HAP-1 (cell line): ENCODE data around the gene DGKH.

Experiments
- DNase-seq, 2 experiments: peaks; one replicate each; pipeline ENCODE4 v3.0.0-alpha.2; 2016 to 2020; ENCODE audit warnings: low spot score in 2 of 2
- H3K27me3 ChIP-seq: fragments of 250-450 bp; sonication (Bioruptor Pico); 2 replicates; pipeline ENCODE4 v1.5.1; 2020; ENCODE audit warnings: low read depth, mild to moderate bottlenecking, moderate library complexity
- H3K36me3 ChIP-seq: fragments of 250-450 bp; sonication (Bioruptor Pico); replicated peaks from 2 replicates; pipeline ENCODE4 v1.5.1; 2020; ENCODE audit warnings: mild to moderate bottlenecking
- H3K4me1 ChIP-seq: fragments of 250-450 bp; sonication (Bioruptor Pico); 2 replicates; pipeline ENCODE4 v1.5.1; 2020; ENCODE audit warnings: mild to moderate bottlenecking
- H3K4me3 ChIP-seq: fragments of 250-450 bp; sonication (Bioruptor Pico); 2 replicates; pipeline ENCODE4 v1.5.1; 2020; ENCODE audit warnings: mild to moderate bottlenecking, moderate library complexity
- H3K9me3 ChIP-seq: fragments of 250-450 bp; sonication (Bioruptor Pico); 2 replicates; pipeline ENCODE4 v1.5.1; 2020; ENCODE audit warnings: mild to moderate bottlenecking, moderate library complexity
- in situ Hi-C: fragments of 300-500 bp; cut with MboI; formaldehyde crosslinking; loops from 3 replicates; pipeline ENCODE4 v1.14.3; 2020; ENCODE audit warnings: low sequenced_read_pairs, inconsistent platforms, mixed read lengths

DGKH gene

DNA sequence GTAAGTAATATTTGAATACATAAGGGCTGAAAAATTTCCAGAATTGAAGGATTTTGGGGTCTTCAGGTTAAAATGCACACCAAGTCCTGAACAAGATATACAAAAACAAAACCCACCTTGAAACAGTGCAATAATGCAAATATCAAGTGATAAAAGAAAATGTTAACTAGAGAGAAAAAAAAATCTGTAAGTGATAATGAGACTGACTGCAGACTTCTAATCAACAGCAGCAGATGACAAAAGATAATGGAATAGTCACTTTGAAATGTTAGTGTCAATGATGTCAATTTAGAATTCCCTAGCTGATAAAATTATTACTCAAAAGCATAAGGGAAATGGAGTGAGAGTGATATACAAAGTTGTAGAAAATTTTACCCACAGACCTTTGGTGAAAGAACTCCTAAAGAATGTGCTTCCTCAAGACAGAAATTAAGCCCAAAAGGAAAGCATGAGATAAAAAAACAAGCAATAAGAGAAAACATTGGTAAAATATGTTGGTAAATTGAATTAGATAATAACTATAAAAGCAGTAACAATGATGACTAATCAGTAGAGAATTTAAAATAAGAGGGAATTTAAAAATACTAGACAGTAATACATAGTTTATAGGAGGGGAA, 12.4 kb upstream of the DGKH start:
- Histone ChIP-seq H3K36me3 (no peaks in the 10 kb centered on the region), H3K27me3 (no peaks in the 10 kb centered on the region), H3K9me3 (no peaks in the 10 kb centered on the region), H3K4me3 (no peak overlapping the region), H3K4me1 (peaks cover 3% of the 10 kb centered on the region; the same call in 1 of the 2 replicates)
- in situ Hi-C loops, result no loop called here
- no peak for DNase-seq

DNA sequence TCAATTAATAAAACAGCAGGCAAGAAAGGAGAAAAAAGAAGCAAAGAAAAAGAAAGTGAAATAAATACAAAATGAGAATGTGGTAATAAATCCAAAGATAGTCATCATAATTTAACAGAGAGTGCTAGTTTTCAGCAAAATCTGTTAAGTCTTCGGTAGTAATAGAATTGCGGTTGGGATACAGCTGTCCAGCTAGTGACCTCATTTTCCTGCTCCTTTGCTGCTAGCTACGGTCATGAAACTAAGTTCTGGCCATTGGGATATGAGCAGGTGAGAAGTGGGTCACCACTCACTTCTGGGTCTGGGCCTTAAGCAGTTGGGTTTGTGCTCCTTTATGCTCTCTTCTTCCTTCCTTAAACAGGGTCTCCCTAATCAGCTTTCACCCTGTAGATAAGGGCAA, 11.7 kb upstream of the DGKH start:
- Histone ChIP-seq H3K9me3 (no peaks in the 10 kb centered on the region), H3K27me3 (no peaks in the 10 kb centered on the region), H3K4me1 (peaks cover 3% of the 10 kb centered on the region; the same call in 1 of the 2 replicates), H3K36me3 (no peaks in the 10 kb centered on the region), H3K4me3 (no peak overlapping the region)
- in situ Hi-C loops, result no loop called here
- DNase-seq, result no peak

DNA sequence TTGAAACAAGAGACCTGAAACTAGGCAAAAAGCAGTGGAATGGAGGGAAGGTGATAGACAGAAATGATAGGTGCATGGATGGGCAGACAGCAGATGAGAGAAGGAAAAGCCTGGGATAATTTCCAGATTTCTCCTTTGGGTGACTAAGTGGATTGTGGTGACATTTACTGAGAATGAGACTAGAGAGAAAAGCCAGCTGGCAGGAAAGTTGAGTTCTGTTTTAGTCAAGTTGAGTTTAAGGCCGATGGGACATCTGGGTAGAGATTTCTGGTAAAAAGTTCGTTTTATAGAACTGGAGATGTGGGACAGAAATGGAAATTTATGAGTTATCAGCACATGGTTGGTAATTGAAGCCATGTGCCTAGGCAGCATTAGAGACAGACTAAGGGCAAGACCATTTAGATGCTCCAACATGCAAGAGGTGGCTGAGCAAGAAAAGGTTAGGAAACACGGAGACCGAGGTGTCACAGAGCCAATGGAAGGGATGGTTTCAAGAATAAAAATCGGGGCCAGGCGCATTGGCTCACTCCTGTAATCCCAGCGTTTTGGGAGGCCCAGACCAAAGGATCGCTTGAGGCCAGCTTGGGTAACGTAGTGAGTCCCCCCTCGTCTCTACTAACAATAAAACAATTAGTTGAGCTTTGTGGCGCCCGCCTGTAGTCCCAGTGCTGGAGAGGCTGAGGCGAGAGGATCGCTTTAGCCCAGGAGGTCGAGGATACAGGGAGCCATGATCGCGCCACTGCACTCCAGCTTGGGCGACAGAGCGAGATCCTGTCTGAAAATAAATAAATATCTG, 9.6 kb upstream of the DGKH start:
- no peak for DNase-seq
- in situ Hi-C loops, result no loop called here
- Histone ChIP-seq H3K27me3 (no peaks in the 10 kb centered on the region), H3K9me3 (no peaks in the 10 kb centered on the region), H3K36me3 (no peaks in the 10 kb centered on the region), H3K4me1 (peaks cover 20% of the 10 kb centered on the region), H3K4me3 (no peak overlapping the region)

DNA sequence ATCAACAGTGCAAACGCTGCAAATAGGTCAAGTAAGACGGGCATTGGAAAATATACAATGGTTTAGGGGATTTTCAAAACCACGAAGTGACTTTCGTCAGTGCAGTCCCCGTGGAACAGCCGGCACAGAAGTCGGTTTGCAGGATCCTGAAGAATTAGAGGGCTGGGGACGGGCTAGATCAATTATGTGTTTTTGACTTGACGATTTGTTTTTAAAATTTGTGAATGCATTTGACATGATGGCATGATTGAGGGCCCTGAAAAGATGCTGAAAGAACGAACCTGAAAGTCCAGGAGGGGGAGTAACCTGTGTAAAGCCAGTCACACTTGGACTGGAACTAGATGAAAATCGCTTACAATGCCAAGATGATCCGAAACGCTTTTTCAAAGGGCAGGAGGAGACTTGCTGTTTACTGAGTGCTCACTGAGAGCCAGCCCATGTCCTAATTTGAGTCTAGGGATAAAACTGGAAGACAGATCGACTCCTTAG, 8.9 kb upstream of the DGKH start:
- no peaks in the 10 kb centered on the region for H3K27me3 ChIP-seq
- no peak for DNase-seq
- H3K4me1 ChIP-seq, result peaks cover 21% of the 10 kb centered on the region
- in situ Hi-C loops, result no loop called here
- no peaks in the 10 kb centered on the region for H3K36me3 ChIP-seq
- H3K4me3 ChIP-seq, result peak overlapping the region; percentile 65
- no peaks in the 10 kb centered on the region for H3K9me3 ChIP-seq

DNA sequence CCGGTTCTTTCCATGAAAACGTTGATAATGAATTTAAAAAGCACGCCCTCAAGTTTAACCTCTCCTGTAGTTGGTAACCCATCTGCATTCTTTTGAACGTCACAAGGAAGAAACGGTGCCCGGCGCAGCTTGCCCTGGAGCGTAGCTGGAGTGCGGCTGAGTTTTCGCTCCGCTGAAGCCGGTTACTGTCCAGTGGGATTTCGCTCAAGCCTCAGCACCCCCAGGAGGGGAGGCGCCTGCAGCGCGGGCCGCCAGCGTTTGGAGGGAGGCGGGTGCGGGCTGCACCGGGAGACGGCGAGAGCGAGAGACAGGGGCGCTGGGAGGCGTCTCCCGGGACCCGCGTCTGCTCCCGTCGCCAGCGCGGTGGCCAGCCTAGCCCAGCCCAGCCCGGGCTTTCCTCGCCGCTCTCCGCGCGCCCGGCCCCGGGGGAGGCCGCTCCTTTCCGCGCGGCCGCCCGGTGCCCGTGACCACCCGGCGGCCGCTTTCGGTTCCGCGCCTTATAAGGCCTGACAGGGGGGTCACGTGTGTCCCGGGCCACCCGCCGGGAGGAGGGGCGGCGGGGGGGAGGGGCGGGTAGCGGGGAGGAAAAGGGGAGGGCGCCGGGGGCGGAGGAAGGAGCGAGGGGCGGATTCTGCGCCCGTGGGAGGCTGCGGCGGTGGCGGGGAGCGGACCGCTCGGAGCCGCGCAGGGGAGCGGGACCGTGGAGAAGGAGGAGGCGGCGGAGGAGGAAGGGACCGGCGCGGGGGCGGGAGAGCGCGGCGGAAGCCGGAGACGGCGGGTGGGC, 8.3 kb upstream of the DGKH start:
- H3K4me1 ChIP-seq, result peaks cover 21% of the 10 kb centered on the region
- peak; percentile 74 to 95 for DNase-seq
- no peaks in the 10 kb centered on the region for H3K27me3 ChIP-seq
- no peaks in the 10 kb centered on the region for H3K36me3 ChIP-seq
- peak overlapping the region; percentile 65 for H3K4me3 ChIP-seq
- in situ Hi-C loops, result no loop called here
- no peaks in the 10 kb centered on the region for H3K9me3 ChIP-seq

DNA sequence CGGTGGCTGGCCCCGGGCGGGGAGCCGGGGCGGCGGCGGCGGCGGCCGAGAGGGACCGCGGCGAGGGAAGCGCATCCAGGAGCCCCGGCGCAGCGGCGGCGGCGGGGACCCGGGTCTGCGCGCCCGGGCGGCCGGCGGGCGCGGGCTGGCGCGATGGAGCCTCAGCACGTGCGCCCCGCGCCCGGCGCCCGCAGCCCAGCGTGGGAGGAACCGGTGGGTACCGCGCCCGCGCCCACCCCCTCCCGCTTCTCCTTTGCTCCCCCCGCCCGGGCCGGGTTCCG, 7.8 kb upstream of the DGKH start:
- DNase-seq, result no peak
- peaks cover 24% of the 10 kb centered on the region for H3K4me1 ChIP-seq
- H3K36me3 ChIP-seq, result no peaks in the 10 kb centered on the region
- no peaks in the 10 kb centered on the region for H3K9me3 ChIP-seq
- H3K27me3 ChIP-seq, result no peaks in the 10 kb centered on the region
- H3K4me3 ChIP-seq, result peak overlapping the region; percentile 65
- in situ Hi-C loops, result no loop called here

DNA sequence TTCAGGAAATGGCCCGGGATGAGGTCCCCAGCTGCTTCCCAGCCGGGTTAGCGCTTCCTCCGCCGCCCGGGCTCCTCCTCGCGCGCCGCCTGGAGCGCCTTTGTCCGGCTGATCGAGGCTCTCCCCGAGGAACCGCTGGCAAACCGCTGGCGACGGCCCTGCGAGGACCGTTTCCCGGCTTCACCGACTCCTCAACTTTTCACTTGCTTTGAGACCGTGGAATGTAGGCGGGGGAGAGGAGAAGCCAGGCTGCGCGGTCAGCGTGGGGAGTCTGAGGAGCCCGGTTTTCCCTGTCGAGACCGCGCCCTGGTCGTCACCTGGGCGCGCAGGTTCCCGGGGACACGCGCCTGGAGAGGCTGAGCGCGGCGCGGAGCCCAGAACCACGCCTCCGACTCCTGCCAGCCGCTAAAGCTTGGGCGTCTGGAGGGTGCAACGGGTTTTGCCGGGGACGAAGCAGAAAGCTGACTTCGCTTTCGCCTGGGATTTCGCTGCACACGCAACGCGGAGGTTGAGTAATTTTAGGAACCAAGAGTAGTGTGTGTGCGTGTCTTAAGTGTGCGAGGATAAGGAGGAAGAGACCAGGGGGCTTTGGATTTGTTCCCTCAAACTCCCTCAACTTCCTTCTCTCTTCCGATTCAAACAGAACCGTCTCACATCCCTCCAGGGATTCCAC, 7.3 kb upstream of the DGKH start:
- H3K27me3 ChIP-seq, result no peaks in the 10 kb centered on the region
- in situ Hi-C loops, result no loop called here

DNA sequence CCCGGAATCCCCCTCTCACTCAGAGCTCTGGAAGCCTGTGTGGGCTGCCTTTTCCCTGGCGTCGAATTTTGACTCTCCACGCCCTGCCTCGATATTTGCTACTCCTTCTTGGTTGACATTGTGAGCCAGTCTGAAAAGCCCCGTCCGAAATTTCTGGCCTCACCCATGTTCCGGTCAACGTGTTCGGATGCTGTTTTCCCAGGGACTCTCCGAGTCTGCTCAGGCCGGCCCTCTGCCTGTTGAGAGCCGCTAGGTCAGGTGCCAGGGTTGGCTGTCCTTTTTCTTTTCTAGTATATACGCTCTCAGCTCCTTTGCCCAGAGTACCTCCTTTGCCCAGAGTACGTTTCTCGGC, 6.8 kb upstream of the DGKH start:
- in situ Hi-C loops, result no loop called here
- Histone ChIP-seq H3K4me1 (peaks cover 34% of the 10 kb centered on the region), H3K27me3 (no peaks in the 10 kb centered on the region), H3K36me3 (no peaks in the 10 kb centered on the region), H3K4me3 (peak overlapping the region; percentile 65), H3K9me3 (no peaks in the 10 kb centered on the region)
- peak; percentile 43 to 67 for DNase-seq

More for the DNA sequence above, 7.3 kb upstream of the DGKH start:
- Histone ChIP-seq H3K4me1 (peaks cover 29% of the 10 kb centered on the region), H3K36me3 (no peaks in the 10 kb centered on the region), H3K9me3 (no peaks in the 10 kb centered on the region), H3K4me3 (peak overlapping the region; percentile 65)
- peak; percentile 63 to 72 for DNase-seq

DNA sequence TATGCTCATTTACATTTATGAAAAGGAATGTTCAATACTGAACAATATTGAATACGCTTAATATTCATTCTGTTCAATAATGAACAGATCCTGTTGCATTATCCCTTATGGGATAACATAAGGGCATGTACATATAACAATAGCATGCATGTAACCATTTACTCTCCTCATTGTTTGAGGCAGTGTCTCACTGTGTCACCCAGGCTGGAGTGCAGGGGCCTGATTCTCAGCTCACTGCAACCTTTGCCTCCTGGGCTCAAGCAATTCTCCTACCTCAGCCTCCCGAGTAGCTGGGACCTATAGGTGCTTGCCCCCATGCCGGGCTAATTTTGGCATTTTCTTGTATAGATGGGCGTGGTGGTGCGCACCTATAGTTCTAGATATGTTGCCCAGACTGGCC, 4.8 kb upstream of the DGKH start:
- Histone ChIP-seq H3K4me1 (peaks cover 39% of the 10 kb centered on the region), H3K27me3 (no peaks in the 10 kb centered on the region), H3K4me3 (no peak overlapping the region), H3K36me3 (no peaks in the 10 kb centered on the region), H3K9me3 (no peaks in the 10 kb centered on the region)
- in situ Hi-C loops, result no loop called here
- peak; percentile 49 to 58 for DNase-seq

DNA sequence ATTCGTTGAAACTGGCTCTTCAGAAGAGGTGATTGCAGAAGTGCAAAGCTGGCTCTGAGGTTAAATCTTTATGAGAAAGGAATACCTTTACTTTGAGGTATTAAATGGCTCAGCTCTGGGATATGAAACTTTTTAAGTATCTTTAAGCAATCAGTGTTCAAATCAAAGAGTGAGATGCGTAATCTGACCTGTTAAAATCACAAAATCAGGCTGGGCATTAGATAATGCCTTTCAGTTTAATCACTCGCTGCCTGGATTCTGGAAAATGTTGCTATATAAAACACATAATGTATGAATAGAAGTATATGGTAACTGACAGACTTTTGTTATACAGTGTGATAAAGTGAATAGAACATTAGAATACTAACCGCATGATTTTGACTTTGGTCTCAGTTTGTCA, 2.0 kb upstream of the DGKH start:
- in situ Hi-C loops, result no loop called here
- Histone ChIP-seq H3K27me3 (no peaks in the 10 kb centered on the region), H3K4me1 (peaks cover 45% of the 10 kb centered on the region), H3K4me3 (peak overlapping the region; percentile 76; the same call in 1 of the 2 replicates), H3K9me3 (no peaks in the 10 kb centered on the region), H3K36me3 (no peaks in the 10 kb centered on the region)
- no peak for DNase-seq

DNA sequence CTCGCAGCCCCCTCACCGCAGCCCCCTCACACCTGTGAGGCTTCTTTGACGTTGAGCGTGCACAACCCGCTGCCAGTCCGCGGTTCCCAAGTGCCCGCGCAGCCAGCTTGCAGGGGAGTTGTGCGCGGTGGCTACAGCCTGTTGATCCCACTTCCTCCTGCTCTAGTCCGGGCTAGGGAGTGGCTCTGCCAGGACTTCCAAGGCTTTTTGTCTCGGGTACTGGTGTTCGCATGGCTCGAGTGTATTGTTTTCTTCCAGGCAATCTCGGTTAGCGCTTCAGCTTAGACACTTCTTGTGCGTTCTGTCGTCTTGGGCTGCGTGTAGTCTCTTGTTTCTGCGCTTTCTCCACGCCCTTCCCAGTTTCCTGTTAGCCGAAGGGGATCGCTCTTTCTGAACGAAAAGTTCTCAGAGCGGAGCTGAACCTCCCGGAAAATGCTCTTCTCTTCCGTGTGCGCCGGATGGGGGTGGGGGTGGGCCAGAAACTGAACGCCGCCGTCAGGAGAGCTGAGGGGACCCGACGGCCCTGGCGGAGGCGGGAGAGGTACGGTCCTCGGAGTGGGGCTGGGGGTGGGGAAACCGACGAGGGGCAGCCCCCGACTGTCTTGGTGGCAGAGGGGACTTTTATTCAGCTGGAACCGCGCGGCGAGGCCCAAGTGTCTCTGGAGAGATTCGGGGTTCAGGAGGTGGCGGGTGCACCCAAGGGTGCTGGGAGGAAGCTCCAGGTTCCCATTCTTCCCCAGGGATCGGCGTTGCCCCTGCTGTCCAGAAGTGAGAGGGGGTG, 697 bp upstream of the DGKH start:
- peak; percentile 66 to 68 for DNase-seq
- H3K4me3 ChIP-seq, result peak overlapping the region; percentile 76
- in situ Hi-C loops, result no loop called here

DNA sequence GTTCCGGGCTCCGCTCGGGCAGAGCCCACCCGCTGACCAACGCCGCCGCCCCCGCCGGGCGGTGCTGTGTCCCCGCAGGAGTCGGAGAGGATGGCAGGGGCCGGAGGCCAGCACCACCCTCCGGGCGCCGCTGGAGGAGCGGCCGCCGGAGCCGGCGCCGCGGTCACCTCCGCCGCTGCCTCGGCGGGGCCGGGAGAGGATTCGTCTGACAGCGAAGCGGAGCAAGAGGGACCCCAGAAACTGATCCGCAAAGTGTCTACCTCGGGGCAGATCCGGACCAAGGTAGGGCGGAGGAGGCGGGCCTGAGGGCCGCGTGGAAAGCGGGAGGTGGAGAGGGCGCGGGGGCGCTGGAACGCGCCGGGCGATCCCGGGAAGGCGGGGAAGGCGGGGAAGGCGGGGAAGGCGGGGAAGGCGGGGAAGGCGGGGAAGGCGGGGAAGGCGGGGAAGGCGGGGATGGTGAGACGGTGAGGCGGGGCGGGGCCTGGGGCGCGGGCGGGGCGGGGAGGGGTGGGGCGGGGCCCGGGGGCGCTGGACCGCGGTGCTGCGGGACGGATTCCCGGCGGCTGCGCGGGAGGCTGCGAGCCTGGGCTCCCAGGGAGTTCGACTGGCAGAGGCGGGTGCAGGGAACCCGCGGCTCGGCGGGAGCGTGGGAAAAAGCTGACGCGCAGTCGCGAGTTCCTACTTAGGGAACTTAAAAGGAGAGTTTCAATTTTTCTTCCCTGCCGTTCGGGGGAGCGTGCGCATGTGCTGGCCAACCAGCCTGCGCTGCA, 421 bp downstream of the DGKH start:
- H3K4me3 ChIP-seq, result peak overlapping the region; percentile 76
- peak; percentile 67 to 92 for DNase-seq

More for the DNA sequence above, 697 bp upstream of the DGKH start:
- H3K4me1 ChIP-seq, result peaks cover 38% of the 10 kb centered on the region
- no peaks in the 10 kb centered on the region for H3K36me3 ChIP-seq
- H3K27me3 ChIP-seq, result no peaks in the 10 kb centered on the region
- H3K9me3 ChIP-seq, result no peaks in the 10 kb centered on the region

More for the DNA sequence above, 421 bp downstream of the DGKH start:
- H3K4me1 ChIP-seq, result peaks cover 28% of the 10 kb centered on the region
- no peaks in the 10 kb centered on the region for H3K27me3 ChIP-seq
- no peaks in the 10 kb centered on the region for H3K9me3 ChIP-seq
- H3K36me3 ChIP-seq, result no peaks in the 10 kb centered on the region
- in situ Hi-C loops, result no loop called here
